HFF-Myc (cell line): ENCODE results near the gene CATSPERD.
"Not testable (repeated sequence)": the region's sequence is repeated elsewhere in the genome, so short reads cannot be mapped to it uniquely, and the experiment has no call there.

Source experiments
- DNase-seq: peaks from one replicate; pipeline ENCODE4 v3.0.0-alpha.2; 2011; ENCODE audit warnings: low read depth; ENCODE audit errors: extremely low read depth
- H3K4me3 ChIP-seq: replicated peaks from 2 replicates; pipeline ENCODE4 v1.5.1; 2011; ENCODE audit warnings: low read depth, mild to moderate bottlenecking, control low read depth, low read length
- TF ChIP-seq, protein P1 (sequence below): IDR thresholded peaks from 2 replicates; pipeline ENCODE4 v1.5.1; 2012; ENCODE audit warnings: mild to moderate bottlenecking, low read depth, low read length, control low read depth; ENCODE audit errors: missing control alignments

The CATSPERD gene

DNA sequence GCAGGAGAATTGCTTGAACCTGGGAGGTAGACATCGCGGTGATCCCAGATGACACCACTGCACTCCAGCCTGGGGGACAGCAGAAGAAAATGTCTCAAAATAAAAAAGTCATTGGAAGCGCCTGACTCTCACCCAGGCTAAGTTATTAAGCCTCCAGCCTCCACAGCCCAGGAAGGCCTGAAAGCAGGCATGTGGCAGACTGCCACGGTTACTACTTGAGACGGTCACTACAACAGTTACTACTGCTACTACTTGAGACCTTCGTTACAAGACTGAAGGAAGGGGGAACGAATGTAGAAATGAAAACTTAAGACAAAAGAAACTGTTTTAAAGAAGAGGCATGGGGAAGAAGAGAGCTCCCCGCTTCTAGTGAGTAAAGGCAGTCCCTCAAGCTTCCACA is 54.5 kb downstream of the CATSPERD start:
- no peak for DNase-seq
- TF ChIP-seq, protein P1, sequence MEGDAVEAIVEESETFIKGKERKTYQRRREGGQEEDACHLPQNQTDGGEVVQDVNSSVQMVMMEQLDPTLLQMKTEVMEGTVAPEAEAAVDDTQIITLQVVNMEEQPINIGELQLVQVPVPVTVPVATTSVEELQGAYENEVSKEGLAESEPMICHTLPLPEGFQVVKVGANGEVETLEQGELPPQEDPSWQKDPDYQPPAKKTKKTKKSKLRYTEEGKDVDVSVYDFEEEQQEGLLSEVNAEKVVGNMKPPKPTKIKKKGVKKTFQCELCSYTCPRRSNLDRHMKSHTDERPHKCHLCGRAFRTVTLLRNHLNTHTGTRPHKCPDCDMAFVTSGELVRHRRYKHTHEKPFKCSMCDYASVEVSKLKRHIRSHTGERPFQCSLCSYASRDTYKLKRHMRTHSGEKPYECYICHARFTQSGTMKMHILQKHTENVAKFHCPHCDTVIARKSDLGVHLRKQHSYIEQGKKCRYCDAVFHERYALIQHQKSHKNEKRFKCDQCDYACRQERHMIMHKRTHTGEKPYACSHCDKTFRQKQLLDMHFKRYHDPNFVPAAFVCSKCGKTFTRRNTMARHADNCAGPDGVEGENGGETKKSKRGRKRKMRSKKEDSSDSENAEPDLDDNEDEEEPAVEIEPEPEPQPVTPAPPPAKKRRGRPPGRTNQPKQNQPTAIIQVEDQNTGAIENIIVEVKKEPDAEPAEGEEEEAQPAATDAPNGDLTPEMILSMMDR: no peak
- H3K4me3 ChIP-seq: peak overlapping the region; percentile 4; the same call in 1 of the 2 replicates

DNA sequence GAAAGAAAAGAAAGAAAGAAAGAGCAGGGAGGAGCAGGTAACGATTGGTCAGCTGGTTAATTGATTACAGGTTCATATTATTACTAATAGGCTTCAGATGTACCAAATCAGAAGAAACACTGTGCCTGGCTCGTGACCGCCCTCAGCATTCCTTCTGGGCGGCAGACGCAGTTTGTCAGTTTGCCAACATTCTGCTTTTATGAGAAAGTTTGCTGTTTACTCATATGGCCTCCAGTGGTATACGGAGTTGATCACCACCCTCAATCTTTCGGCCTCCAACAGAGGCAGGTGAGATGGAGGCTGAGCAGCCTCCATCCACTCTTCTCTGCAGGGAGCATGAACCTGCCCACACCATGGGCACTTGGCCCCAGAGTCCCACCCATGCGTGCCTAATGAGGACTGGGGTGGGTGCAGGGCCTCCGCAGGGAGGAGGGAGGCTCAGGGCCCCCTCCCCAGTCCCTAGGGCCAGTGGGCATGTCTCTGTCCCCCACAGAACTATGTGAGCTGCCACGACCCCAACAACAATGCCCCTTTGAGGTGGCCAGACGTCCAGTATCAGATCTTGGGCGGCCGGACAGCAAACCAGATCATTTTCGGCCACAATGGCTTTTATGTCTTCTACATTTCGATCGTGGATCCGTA is 55.4 kb downstream of the CATSPERD start:
- DNase-seq: peak; percentile 90
- TF ChIP-seq, protein P1: no peak
- H3K4me3 ChIP-seq: no peak overlapping the region

DNA sequence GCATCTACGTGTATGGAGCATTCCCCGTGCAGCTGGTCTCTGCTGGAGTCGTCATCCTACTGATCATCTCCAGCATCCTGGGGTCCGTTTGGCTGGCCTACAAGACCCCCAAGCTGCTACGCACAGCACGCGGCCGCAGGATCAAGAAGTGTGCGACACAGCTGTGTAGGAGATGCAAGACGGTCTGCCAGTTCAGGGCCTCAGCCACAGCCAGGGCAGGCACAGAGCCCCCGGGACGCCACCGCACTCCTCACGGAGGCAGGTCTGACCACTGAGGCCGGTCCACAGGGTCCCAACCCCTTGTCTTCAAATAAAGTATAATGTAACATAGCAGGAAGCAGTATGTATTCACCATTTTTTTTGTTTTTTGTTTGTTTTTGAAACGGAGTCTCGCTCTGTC is 58.0 kb downstream of the CATSPERD start:
- TF ChIP-seq, protein P1: no peak
- no peak overlapping the region for H3K4me3 ChIP-seq
- DNase-seq: no peak

DNA sequence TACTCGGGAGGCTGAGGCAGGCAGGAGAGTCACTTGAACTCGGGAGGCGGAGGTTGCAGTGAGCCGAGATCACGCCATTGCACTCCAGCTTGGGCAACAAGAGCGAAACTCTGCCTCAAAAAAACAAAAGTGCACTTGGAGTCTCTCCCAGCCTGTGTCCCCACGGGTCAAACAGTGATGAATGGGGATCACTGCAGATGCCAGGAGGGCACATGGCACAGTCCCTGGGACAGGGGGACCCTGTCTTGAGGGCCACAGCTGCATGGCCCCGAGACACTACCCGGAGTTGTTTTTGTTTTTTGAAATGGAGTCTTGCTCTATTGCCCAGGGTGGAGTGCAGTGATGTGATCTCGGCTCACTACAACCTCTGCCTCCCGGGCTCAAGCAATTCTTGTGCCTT is 60.5 kb downstream of the CATSPERD start:
- DNase-seq, H3K4me3 ChIP-seq: not testable (repeated sequence)

DNA sequence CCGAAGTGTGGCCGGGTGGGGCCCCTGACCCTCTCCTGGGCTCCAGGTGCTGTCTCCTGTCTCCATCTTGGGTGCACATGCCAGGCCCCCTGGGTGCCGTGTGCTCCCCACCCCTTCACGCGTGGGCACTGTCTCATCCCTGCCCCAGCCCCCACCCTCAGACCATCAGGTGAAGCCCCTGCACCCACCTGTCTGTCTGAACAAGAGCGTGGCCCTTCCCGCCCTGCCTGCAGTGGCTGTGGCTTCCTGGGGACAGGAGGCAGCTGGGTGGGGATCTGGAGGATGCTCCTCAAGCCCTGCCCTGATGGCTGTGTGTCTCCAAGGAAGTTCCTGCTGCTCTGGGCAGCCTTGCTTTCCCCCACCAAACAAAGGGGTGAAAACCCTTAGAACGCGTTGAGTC is 61.9 kb downstream of the CATSPERD start:
- DNase-seq: no peak
- TF ChIP-seq, protein P1: no peak
- no peak overlapping the region for H3K4me3 ChIP-seq

DNA sequence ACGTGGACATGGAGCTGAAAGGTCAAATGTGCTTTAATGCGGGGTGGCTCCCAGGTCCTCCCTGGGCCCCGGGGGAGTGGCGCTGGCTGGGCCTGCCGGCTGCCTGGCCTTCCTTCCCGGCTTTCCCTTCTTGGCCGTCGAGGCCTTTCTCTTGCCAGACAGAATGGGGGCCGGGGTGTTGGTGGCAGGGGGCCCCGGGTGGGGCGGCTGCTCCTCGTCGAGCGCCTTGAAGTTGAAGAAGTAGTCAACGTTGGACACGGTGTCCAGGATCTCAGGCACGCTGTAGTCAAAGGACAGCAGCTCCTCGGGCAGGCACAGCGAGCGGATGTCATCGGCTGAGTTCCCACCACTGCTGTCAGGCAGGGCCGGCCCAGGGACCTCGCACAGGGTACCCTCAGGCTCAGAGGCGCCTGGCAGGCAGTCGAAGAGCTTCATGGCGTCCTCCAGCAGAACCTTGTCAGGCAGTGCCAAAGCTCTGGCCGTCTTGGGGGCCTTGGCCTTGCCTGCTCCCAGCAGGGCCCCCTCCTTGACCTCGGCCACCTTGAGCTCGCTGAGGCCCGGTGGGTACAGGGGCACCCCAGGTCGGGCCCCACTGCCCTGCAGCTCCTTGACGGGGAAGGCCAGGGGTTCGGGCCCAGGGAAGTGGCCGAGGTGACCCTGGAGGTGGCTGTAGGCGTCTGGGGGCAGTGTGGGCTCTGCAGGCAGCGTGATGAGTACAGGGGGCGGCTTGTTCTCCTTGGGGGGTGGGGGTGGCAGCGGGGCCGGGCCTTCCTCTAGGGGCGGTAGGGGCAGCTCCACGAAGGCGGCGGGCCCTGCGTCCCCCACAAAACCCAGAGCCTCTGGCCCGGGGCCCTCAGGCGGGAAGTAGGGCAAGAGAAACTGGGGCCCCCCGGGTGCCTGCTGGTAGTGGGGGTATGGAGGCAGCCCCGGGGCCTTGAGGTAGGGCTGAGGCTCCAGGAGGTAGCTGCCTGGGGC is 62.8 kb downstream of the CATSPERD start:
- TF ChIP-seq, protein P1: no peak
- H3K4me3 ChIP-seq: no peak overlapping the region
- DNase-seq: no peak

DNA sequence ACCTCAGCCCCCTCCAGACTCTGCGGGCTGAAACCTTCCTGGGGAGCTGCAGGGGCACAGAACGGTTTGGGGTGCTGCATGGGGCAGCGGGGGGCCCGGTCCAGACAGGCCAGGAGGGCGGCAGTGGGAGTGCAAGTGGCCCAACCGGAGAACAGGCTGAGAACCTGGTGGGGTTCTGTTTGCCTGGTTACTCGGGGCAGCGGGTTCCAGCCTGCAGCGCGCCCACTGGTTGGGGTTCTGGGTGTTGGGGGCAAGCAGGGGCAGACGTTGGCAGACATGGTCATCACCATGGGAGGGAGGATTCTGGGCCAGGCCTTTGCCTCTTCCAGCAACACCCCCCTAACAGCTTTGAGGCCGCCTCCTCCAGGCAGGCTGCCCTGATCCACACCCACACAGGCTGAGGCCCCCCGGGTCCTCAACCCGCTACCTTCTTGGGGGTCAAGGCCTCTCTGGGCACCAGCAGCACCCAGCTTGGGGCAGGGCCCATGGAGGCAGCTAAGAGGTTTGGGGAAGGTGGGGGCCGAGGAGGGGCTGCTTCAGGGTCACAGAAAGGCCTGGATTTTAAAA is 64.2 kb downstream of the CATSPERD start, which contains the start of gene PRR22:
TSS of gene PRR22 (minus strand) at position 166 of the 567 bp plus-strand sequence. CDS start at position 80, 86 bp downstream.
- TF ChIP-seq, protein P1: no peak
- no peak within 1 kb of the TSS for H3K4me3 ChIP-seq
- no peak for DNase-seq
